Glutamatergic neuron (in vitro differentiated cells): ENCODE measurements around the gene RRAGB. TPM values are rescaled to one million over a fixed set of nuclear protein-coding genes. Genes with fewer than 3 reads are reported as not detected.
"Not testable (repeated sequence)": the region's sequence is repeated elsewhere in the genome, so short reads cannot be mapped to it uniquely, and the experiment has no call there.

Experiments
- DNase-seq: peaks from one replicate; pipeline ENCODE4 v3.0.0; 2022
- H3K27ac Mint-ChIP-seq: one replicate; pipeline ENCODE4 v1.8.0; 2020; ENCODE audit warnings: mild to moderate bottlenecking, mixed read lengths, inconsistent platforms; ENCODE audit not compliant: unreplicated experiment
- H3K27me3 Mint-ChIP-seq: one replicate; pipeline ENCODE4 v1.8.0; 2020; ENCODE audit warnings: mild to moderate bottlenecking, moderate library complexity, mixed read lengths, inconsistent platforms; ENCODE audit not compliant: unreplicated experiment
- H3K36me3 Mint-ChIP-seq: one replicate; pipeline ENCODE4 v1.8.0; 2020; ENCODE audit warnings: mild to moderate bottlenecking, mixed read lengths, inconsistent platforms; ENCODE audit not compliant: unreplicated experiment
- H3K4me1 Mint-ChIP-seq: one replicate; pipeline ENCODE4 v1.8.0; 2020; ENCODE audit warnings: mild to moderate bottlenecking, low read depth, mixed read lengths, inconsistent platforms; ENCODE audit not compliant: unreplicated experiment
- H3K4me3 Mint-ChIP-seq: one replicate; pipeline ENCODE4 v1.8.0; 2020; ENCODE audit warnings: mild to moderate bottlenecking, mixed read lengths, inconsistent platforms; ENCODE audit not compliant: unreplicated experiment
- H3K9me3 Mint-ChIP-seq: one replicate; pipeline ENCODE4 v1.8.0; 2020; ENCODE audit warnings: mild to moderate bottlenecking, moderate library complexity, mixed read lengths, inconsistent platforms; ENCODE audit not compliant: unreplicated experiment
- CTCF ChIP-seq: fragments of 200-600 bp; sonication (generic); IDR thresholded peaks from one replicate; pipeline ENCODE4 v1.5.0; 2021; ENCODE audit not compliant: partially characterized antibody, unreplicated experiment
- total RNA-seq: library from RNA; stranded (reverse); fragmentation: NEBNext Ultra II Directional; extraction: Animal tissue kit (Norgen Biotek cat#: 25700); gene quantifications from one replicate; pipeline ENCODE4 v1.2.1, GENCODE V29; 2021; ENCODE audit not compliant: unreplicated experiment

The RRAGB gene
- total RNA-seq, 1 donor from 2014 or later, result 29.5 TPM

DNA sequence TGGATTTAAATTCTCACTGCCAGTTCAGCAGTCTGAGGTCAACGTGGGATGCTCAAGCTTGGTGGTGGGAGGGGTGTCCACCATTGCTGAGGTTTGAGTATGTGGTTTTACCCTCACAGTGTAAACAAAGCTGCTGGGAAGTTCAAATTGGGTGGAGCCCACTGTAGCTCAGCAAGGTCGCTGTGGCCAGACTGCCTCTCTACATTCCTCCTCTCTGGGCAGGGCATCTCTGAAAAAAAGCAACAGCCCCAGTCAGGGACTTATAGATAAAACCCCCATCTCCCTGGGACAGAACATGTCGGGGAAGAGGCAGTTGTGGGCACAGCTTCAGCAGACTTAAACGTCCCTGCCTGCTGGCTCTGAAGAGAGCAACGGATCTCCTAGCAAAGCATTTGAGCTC lies 14.9 kb upstream of the RRAGB start:
- peaks cover 6% of the 10 kb centered on the region for H3K9me3 Mint-ChIP-seq
- no peak for DNase-seq
- no peaks in the 10 kb centered on the region for H3K27me3 Mint-ChIP-seq
- H3K27ac Mint-ChIP-seq, result no peak overlapping the region
- H3K36me3 Mint-ChIP-seq, result no peaks in the 10 kb centered on the region
- H3K4me3 Mint-ChIP-seq, result no peak overlapping the region
- H3K4me1 Mint-ChIP-seq, result no peaks in the 10 kb centered on the region
- no peak for TF ChIP-seq CTCF

DNA sequence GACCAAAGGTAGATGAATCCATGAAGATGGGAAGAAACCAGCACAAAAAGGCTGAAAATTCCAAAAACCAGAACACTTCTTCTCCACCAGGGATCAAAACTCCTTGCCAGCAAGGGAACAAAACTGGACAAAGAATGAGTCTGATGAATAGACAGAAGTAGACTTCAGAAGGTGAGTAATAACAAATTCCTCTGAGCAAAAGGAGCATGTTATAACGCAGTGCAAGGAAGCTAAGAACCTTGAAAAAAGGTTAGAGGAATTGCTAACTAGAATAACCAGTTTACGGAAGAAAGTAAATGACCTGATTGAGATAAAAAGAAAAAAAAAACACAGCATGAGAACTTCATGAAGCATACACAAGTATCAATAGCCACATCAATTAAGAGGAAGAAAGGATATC lies 14.1 kb upstream of the RRAGB start:
- H3K4me1 Mint-ChIP-seq, H3K27me3 Mint-ChIP-seq: not testable (repeated sequence)

GRCh38 chrX:55705066-55705465 lies 12.5 kb upstream of the RRAGB start:
- not testable (repeated sequence) for H3K4me3 Mint-ChIP-seq, H3K36me3 Mint-ChIP-seq, H3K9me3 Mint-ChIP-seq, H3K27ac Mint-ChIP-seq, DNase-seq, H3K4me1 Mint-ChIP-seq, H3K27me3 Mint-ChIP-seq

More for the DNA sequence above, 14.1 kb upstream of the RRAGB start:
- not testable (repeated sequence) for H3K9me3 Mint-ChIP-seq, H3K36me3 Mint-ChIP-seq, H3K27ac Mint-ChIP-seq, DNase-seq, H3K4me3 Mint-ChIP-seq

GRCh38 chrX:55709735-55710134 lies 7.8 kb upstream of the RRAGB start:
- Mint-ChIP-seq H3K27ac (no peak overlapping the region), H3K9me3 (peaks cover 4% of the 10 kb centered on the region), H3K4me3 (no peak overlapping the region), H3K36me3 (no peaks in the 10 kb centered on the region), H3K4me1 (no peaks in the 10 kb centered on the region), H3K27me3 (no peaks in the 10 kb centered on the region)
- no peak for DNase-seq
- TF ChIP-seq CTCF, result no peak

DNA sequence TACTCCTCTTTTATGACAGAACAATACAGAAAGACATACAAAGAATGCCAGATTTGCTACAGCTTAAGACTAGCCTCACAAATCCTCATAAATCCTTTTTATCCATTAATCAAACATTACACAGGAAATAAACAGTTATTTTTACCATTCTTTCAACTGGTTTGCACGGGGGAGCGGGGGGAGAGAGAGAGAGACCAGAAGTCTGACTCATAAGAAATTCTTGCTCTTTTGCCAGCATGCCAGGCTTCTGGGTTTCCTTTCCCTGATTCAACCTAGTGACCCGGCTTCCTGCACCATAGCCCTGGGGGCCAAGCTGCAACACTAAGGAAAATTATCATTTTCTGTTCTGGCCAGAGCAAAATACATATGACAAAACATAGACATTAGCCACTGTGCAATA lies 6.8 kb upstream of the RRAGB start:
- H3K36me3 Mint-ChIP-seq, result no peaks in the 10 kb centered on the region
- no peak overlapping the region for H3K4me3 Mint-ChIP-seq
- DNase-seq, result no peak
- TF ChIP-seq CTCF, result no peak
- peaks cover 3% of the 10 kb centered on the region for H3K27me3 Mint-ChIP-seq
- H3K9me3 Mint-ChIP-seq, result peaks cover 3% of the 10 kb centered on the region
- no peak overlapping the region for H3K27ac Mint-ChIP-seq
- H3K4me1 Mint-ChIP-seq, result no peaks in the 10 kb centered on the region

- H3K9me3 Mint-ChIP-seq, result peaks cover 1% of the 10 kb centered on the region
- no peak overlapping the region for H3K27ac Mint-ChIP-seq
- H3K4me1 Mint-ChIP-seq, result peaks cover 3% of the 10 kb centered on the region
- H3K4me3 Mint-ChIP-seq, result no peak overlapping the region
- no peak for DNase-seq
- no peaks in the 10 kb centered on the region for H3K36me3 Mint-ChIP-seq
- no peak for TF ChIP-seq CTCF
- peaks cover 4% of the 10 kb centered on the region for H3K27me3 Mint-ChIP-seq
Measured at GRCh38 chrX:55713631-55714030, 3.9 kb upstream of the RRAGB start.
